RWPE2 (cell line): ENCODE data around the gene TNRC6B.

Experiments used
- ATAC-seq: fragments of 200-7000 bp; cut with Tn5 transposase; 3 replicates; pipeline ENCODE4 v1.9.1; 2021; ENCODE audit warnings: low read depth
- DNase-seq: peaks from one replicate; pipeline ENCODE4 v3.0.0-alpha.2; 2020; ENCODE audit warnings: low spot score
- H3K27ac ChIP-seq: fragments of 450-650 bp; 2 replicates; pipeline ENCODE4 v1.5.1; 2017; ENCODE audit warnings: mild to moderate bottlenecking; ENCODE audit not compliant: poor library complexity, severe bottlenecking
- H3K27me3 ChIP-seq: fragments of 250-450 bp; sonication (Bioruptor Pico); 2 replicates; pipeline ENCODE4 v1.5.1; 2021; ENCODE audit warnings: mild to moderate bottlenecking, moderate library complexity; ENCODE audit not compliant: insufficient read depth, poor library complexity, severe bottlenecking
- H3K36me3 ChIP-seq: fragments of 250-450 bp; sonication (Bioruptor Pico); 2 replicates; pipeline ENCODE4 v1.5.1; 2020; ENCODE audit warnings: low read depth, mild to moderate bottlenecking, moderate library complexity
- H3K4me1 ChIP-seq: fragments of 250-450 bp; sonication (Bioruptor Pico); 2 replicates; pipeline ENCODE4 v1.5.1; 2021; ENCODE audit warnings: mild to moderate bottlenecking, moderate library complexity; ENCODE audit not compliant: insufficient read depth, poor library complexity, severe bottlenecking
- H3K4me3 ChIP-seq: fragments of 250-450 bp; sonication (Bioruptor Pico); 2 replicates; pipeline ENCODE4 v1.5.1; 2021; ENCODE audit warnings: mild to moderate bottlenecking, moderate library complexity; ENCODE audit not compliant: severe bottlenecking
- H3K9me3 ChIP-seq: fragments of 250-450 bp; sonication (Bioruptor Pico); 2 replicates; pipeline ENCODE4 v1.5.1; 2021; ENCODE audit warnings: mild to moderate bottlenecking, moderate library complexity; ENCODE audit not compliant: severe bottlenecking
- CTCF ChIP-seq: fragments of 450-650 bp; IDR thresholded peaks from one replicate; pipeline ENCODE4 v1.5.1; 2017; ENCODE audit warnings: mild to moderate bottlenecking, moderate library complexity; ENCODE audit not compliant: poor library complexity, severe bottlenecking

The TNRC6B gene

GRCh38 chr22:40326905-40327735, 149.4 kb downstream of the TNRC6B start:
- DNase-seq: no peak
- Histone ChIP-seq H3K36me3 (no peaks in the 10 kb centered on the region; the same call in 1 of the 2 replicates), H3K27ac (no peak overlapping the region)

GRCh38 chr22:40328546-40329456, 151.1 kb downstream of the TNRC6B start:
- Histone ChIP-seq H3K36me3 (no peaks in the 10 kb centered on the region), H3K9me3 (no peaks in the 10 kb centered on the region), H3K27ac (no peak overlapping the region), H3K27me3 (no peaks in the 10 kb centered on the region), H3K4me1 (no peaks in the 10 kb centered on the region), H3K4me3 (no peak overlapping the region)
- TF ChIP-seq CTCF: no peak
- ATAC-seq (no peak), DNase-seq (no peak)

More at GRCh38 chr22:40326905-40327735, 149.4 kb downstream of the TNRC6B start:
- no peaks in the 10 kb centered on the region for H3K9me3 ChIP-seq
- no peaks in the 10 kb centered on the region for H3K27me3 ChIP-seq
- TF ChIP-seq CTCF: no peak
- H3K4me1 ChIP-seq: no peaks in the 10 kb centered on the region
- no peak overlapping the region for H3K4me3 ChIP-seq
- no peak for ATAC-seq

GRCh38 chr22:40329466-40329865, 151.7 kb downstream of the TNRC6B start:
- Histone ChIP-seq H3K4me1 (no peaks in the 10 kb centered on the region), H3K9me3 (no peaks in the 10 kb centered on the region), H3K4me3 (no peak overlapping the region), H3K27ac (no peak overlapping the region), H3K27me3 (no peaks in the 10 kb centered on the region), H3K36me3 (no peaks in the 10 kb centered on the region)
- DNase-seq (no peak), ATAC-seq (no peak)
- TF ChIP-seq CTCF: no peak

- no peaks in the 10 kb centered on the region for H3K27me3 ChIP-seq
- H3K4me1 ChIP-seq: no peaks in the 10 kb centered on the region
- no peaks in the 10 kb centered on the region for H3K36me3 ChIP-seq
- no peak for TF ChIP-seq CTCF
- H3K27ac ChIP-seq: no peak overlapping the region
- DNase-seq (no peak), ATAC-seq (no peak)
- H3K9me3 ChIP-seq: no peaks in the 10 kb centered on the region
- no peak overlapping the region for H3K4me3 ChIP-seq
Measured at GRCh38 chr22:40330086-40330485, 152.4 kb downstream of the TNRC6B start.
